ENCODE measurements around the gene PAWR. TPM values are rescaled to one million over a fixed set of nuclear protein-coding genes. Genes with fewer than 3 reads are reported as not detected.

Gene PAWR, protein sequence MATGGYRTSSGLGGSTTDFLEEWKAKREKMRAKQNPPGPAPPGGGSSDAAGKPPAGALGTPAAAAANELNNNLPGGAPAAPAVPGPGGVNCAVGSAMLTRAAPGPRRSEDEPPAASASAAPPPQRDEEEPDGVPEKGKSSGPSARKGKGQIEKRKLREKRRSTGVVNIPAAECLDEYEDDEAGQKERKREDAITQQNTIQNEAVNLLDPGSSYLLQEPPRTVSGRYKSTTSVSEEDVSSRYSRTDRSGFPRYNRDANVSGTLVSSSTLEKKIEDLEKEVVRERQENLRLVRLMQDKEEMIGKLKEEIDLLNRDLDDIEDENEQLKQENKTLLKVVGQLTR
- 85.2 TPM for polyA plus RNA-seq (2013, experiment 1 of 2; ENCODE audit: insufficient read length)
- polyA plus RNA-seq (2013, experiment 2 of 2; ENCODE audit: insufficient read length) = 77.4 TPM

DNA sequence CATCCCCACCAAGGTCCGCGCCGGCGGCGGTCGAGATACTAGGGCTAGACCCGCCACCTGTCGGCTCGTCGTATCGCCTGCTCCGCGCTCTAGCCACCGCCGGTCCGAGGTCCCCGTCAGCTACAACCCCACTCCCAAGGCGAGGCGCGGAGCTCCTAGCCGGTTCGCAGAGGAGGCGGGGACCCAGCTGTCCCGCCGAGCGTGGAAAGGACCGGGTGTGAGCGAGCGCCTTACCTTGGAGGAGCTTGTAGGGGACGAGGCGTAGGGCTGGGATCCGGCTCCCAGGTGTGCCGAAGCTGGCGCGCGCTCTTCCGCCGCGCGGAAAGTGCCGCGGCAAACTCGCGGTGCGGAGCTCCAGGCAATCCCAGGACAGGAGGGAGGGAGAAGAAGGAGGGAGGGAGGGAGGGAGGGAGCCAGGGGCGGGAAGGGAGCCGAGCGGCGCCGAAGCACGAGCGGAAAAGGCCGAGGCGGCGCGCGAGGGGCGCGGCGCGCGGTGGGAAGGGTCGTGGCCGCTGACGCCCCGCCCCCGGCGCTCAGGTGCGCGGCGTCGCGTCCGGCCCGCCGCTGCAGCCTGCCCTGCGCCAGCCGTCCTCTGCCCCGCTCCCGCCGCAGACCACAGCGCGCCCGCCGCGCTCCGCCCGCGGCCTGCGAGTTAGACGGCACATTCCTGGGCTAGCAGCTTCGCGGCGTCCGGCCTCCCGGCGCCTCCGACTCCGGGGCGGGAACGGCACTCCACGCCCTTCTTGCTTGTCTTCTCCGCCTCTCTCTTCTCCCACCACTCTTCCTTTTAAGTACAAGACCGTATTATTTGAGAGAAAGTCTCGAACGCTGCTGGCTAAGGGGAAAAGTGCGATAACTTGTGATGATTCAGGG lies at the start of gene PAWR:
PAWR (minus strand) TSS at position 327 of the 873 bp plus-strand sequence. CDS start 720 bp downstream, outside the sequence.
- DNase-seq = peak; percentile 96

GRCh38 chr12:79737875-79738718 lies 47.3 kb upstream of the PAWR start:
- DNase-seq = peak; percentile 69

DNA sequence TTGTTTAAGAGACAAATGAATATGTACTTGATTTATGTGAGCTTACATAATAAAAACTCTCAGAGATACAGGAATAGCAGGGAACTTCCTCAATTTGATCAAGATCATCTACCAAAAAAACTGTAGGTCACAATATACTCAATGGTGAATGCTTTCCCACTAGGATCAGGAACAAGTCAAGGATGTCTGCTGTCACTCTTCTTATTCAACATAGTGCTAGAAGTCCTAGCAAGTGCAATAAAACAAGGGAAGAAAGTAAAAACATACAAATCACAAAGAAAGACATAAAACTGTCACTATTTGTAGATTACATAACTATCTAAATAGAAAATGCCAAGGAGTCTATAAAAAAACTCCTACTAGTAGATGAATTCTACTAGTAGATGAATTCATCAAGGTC lies 41.9 kb upstream of the PAWR start:
- DNase-seq = no peak

- DNase-seq = peak; percentile 91
Measured at GRCh38 chr12:79725987-79726386, 35.2 kb upstream of the PAWR start.

GRCh38 chr12:79717006-79717405 lies 26.2 kb upstream of the PAWR start:
- DNase-seq = no peak

DNA sequence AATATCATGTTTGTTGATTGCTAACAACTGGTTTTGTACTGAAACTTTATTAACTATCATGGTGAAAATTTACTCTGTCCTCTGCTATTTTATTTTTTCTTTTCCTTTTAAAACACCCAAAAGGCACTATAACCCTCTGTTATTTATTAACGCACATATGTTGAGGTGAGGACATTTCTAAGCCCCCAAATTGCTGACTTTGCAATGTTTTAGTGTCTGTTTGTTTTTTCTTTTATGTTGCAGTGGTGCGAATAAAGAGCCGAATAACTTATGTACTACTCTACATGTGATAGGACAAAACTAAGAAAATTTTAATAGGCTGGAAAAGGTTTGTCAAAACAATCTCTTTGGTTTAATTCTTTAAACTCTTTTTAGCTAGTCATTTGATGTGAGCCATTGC lies 24.5 kb upstream of the PAWR start:
- DNase-seq = no peak

GRCh38 chr12:79710707-79711483 lies 20.1 kb upstream of the PAWR start:
- DNase-seq = no peak

DNA sequence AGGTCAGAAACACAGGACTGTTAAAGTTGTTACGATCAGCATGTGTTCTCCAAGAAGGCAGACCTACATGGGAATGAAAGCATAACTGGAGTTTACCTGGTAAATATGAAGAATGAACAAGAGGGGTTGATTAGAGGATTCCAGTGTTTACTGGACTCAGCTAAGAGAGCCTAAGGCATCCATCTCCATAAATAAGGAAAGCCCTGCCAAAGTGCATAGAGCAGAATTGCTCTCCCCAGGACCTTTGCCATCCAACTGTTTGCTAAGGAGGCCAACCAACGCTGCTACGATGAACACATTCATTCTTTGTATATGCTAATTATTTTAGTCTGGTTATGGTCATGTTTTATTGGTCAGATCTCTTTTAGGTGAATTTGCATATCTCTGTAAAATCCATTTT lies 17.1 kb upstream of the PAWR start:
- DNase-seq = no peak

GRCh38 chr12:79706676-79707075 lies 15.9 kb upstream of the PAWR start:
- no peak for DNase-seq

DNA sequence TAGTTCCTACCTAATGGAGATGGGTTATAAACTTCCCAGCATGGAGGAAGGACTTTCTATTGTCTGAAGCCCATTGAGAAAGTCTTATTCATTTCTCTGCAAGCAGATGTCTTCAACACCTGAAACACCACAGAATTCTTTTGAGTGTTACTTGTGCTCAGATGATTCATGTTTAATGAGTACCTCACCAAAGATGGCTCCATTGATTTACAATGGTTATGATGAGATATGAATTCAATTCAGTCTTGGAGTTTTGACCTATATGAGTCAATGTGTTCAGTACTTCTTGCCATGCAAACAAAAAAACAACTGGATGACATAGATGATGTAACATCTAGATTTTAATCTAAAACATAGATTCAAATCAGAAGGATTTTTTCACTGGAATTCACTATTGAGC lies 15.4 kb upstream of the PAWR start:
- peak; percentile 41 for DNase-seq

DNA sequence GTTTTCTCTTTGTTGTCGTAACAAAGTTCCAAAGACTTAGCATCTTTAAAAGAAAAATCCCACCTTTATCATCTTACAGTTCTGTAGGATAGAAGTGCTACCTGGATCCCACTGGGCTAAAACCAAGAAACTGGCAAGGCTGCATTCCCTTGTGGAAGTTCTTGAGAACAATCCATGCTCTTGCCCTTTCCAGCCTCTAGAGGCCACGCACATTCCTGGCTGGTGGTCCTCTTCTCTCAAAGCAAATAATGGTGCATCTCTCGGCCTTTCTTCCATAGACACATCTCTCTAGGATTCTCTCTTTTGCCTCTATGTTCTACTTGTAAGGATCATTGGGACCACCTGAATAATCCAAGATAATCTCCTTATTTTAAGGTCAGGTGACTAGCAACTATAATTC lies 8.2 kb upstream of the PAWR start:
- DNase-seq = no peak

GRCh38 chr12:79696416-79696815 lies 5.7 kb upstream of the PAWR start:
- no peak for DNase-seq

GRCh38 chr12:79692860-79693577 lies 2.3 kb upstream of the PAWR start:
- DNase-seq = peak; percentile 78

DNA sequence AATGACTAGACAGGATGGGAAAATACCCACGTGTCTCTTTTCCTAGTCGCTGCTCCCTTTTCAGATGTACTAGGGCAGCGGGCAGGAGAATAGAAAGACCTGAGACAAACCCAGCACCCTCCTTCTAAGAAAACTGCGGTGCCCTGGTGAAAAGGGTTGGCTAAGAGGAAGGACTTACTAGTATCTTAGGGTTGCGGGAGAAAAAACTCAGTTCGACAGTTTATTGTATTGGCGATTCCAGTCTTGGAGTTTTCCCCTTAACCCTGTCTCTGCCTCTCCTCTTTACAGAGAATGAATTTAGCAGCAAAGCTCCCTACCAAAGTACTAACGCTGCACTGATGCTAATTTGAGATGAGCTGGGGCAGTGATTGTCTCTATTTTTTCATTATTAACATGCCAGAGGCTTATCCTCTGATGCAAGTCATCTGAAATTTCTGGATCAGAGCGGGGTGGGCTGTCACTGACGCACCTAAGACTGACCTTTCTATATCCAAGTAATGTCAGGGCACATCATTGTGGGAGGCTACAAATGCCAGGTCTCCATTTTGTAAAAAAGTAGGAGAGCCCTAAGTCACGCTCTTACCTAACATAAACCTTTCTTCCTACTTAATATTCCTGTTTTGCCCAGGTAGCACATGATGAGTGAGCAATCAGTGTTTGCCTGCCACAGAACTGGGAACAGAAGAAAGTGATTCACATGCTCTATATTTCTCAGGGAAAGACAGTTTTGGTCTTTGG lies 916 bp upstream of the PAWR start:
- DNase-seq = peak; percentile 81

- DNase-seq = no peak
Measured at GRCh38 chr12:79690142-79690637, 574 bp downstream of the PAWR start.

DNA sequence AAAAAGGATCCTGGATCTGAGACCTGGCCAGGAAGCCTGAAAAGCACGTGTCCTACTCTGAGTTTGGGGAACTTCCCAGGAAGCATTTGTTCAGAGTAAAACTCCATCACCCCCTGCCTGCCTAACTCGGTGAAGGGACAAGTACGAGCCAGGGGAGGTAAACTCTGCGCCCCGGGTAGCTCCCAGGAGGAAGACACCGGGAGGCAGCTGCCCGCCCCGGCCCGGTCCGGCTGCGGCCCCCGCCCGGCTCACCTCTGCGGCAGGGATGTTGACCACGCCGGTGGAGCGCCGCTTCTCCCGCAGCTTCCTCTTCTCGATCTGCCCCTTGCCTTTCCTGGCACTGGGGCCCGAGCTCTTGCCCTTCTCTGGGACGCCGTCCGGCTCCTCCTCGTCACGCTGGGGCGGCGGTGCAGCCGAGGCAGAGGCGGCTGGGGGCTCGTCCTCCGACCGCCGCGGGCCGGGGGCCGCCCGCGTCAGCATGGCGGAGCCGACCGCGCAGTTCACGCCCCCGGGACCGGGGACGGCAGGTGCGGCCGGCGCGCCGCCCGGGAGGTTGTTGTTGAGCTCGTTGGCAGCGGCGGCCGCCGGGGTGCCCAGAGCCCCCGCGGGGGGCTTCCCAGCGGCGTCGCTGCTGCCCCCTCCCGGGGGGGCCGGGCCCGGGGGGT lies 1.2 kb downstream of the PAWR start:
- peak; percentile 40 for DNase-seq

DNA sequence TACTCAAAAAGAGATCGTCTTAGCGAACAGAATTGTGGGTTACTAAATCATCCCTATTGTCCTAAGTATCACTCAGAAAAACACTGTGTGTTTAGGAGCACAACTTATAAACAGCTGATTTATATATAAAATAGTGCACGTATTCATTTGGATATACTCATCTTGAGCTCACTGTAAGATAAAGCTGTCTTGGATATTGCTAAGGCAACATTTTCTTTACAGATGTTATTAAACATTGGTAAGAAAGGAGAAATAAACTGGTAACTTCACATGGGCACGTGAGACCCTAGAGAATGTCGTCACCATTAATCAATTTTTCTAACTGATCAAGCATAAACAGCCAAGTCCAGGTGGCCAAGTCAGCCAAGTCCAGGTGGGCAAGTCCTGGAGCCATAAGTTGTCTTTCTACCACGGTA lies 1.7 kb downstream of the PAWR start:
- DNase-seq = no peak

DNA sequence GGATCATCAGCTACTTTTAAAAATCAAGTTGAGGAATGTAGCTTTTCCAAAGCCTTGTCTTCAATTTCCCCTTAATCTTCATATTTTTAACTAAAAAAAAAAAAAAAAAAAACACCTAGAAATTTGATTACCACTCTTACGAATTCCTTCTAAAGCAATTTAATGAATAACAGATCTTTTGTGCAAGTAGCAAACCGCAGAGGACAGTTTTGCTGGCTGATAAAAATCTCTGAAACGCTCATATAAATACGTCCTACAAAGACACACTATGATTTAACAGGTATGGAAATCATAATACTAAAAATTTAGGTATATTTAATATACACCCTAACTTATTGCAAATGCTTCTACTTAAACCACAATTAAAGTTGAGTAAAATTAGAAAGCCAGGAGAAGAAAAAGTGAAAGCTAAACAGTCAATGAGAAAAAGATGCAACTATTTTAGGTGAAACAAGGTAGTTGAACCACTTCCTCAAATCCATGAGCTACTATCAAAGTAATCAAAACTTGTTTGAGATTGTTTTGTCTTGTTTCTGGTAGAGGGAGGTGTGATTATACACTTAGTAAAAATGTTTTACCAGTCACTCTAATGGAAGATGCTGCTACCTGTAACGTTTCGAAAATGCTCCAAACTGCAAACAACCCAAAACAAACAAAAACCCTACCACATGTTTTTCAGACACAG lies 2.2 kb downstream of the PAWR start:
- peak; percentile 35 for DNase-seq

GRCh38 chr12:79687711-79688260 lies 3.0 kb downstream of the PAWR start:
- peak; percentile 18 for DNase-seq

Measured in fibroblast of skin of abdomen (primary cell).